Uterus (tissue), 4 donors: ENCODE measurements around the gene GRM3. TPM values are rescaled to one million over a fixed set of nuclear protein-coding genes. Genes with fewer than 3 reads are reported as not detected.

Source experiments
- DNase-seq, 2 donors: peaks; one replicate each; pipeline ENCODE4 v3.0.0-alpha.2; 2019 to 2020
- H3K27ac ChIP-seq, 2 donors: fragments of 200-600 bp; sonication (generic); 1 replicate in 1 of 2; 2 replicates in 1 of 2; pipeline ENCODE4 v1.5.1; 2016 to 2018
- H3K27me3 ChIP-seq, 2 donors: fragments of 200-600 bp; sonication (generic); one replicate each; pipeline ENCODE4 v1.5.1; 2018 to 2019; ENCODE audit warnings: control low read depth in 1 of 2
- H3K36me3 ChIP-seq, 2 donors: fragments of 200-600 bp; sonication (generic); one replicate each; pipeline ENCODE4 v1.5.1; 2019; ENCODE audit warnings: control low read depth in 1 of 2
- H3K4me1 ChIP-seq, 2 donors: fragments of 200-600 bp; sonication (generic); one replicate each; pipeline ENCODE4 v1.5.1; 2018 to 2019; ENCODE audit warnings: control low read depth in 1 of 2
- H3K4me3 ChIP-seq, 2 donors: fragments of 200-600 bp; sonication (generic); 1 replicate in 1 of 2; 2 replicates in 1 of 2; pipeline ENCODE4 v1.5.1; 2018 to 2019; ENCODE audit warnings: mild to moderate bottlenecking in 1 of 2
- H3K9me3 ChIP-seq, 2 donors: fragments of 200-600 bp; sonication (generic); one replicate each; pipeline ENCODE4 v1.5.1; 2019; ENCODE audit warnings: control low read depth in 1 of 2
- POLR2A ChIP-seq, 2 donors: fragments of 450-650 bp; IDR thresholded peaks; one replicate each; pipeline ENCODE4 v1.6.1; 2016; ENCODE audit warnings: antibody characterized with exemption in 2 of 2, mild to moderate bottlenecking in 1 of 2, moderate library complexity in 1 of 2
- intact Hi-C: fragments of 100-400 bp; cut with DNase I; formaldehyde crosslinking; loops from one replicate; pipeline ENCODE4 v1.15.1; 2023; ENCODE audit warnings: low total_unique reads
- total RNA-seq, 4 donors: library from RNA; depleted of rRNA in 3 of 4; stranded (reverse); fragments of >200 nt in 3 of 4; gene quantifications; one replicate each; pipeline versions ENCODE4 v1.1.0 to v1.2.4, GENCODE V29; 2014 to 2023
- TF ChIP-seq, protein P1 (sequence below), 4 experiments: fragments of 200-600 bp in 2 of 4; fragments of 450-650 bp in 2 of 4; sonication (generic) in 2 of 4; IDR thresholded peaks; one replicate each; pipeline ENCODE4 v1.5.1; 2016 to 2019; ENCODE audit warnings: antibody characterized with exemption in 4 of 4, mild to moderate bottlenecking in 2 of 4, moderate library complexity in 1 of 4
- donor health status: DM: yes; HTN: yes; CAD: no.

GRM3 gene
- total RNA-seq, 4 donors from 2014 or later, result 2.1 TPM; not detected in 3

GRCh38 chr7:86814661-86815379 lies 171.1 kb downstream of the GRM3 start:
- H3K27ac ChIP-seq, result no peak overlapping the region
- DNase-seq, result no peak
- H3K4me3 ChIP-seq, result no peak overlapping the region
- intact Hi-C loops, result no loop called here
- H3K27me3 ChIP-seq, result no peaks in the 10 kb centered on the region
- H3K36me3 ChIP-seq, result no peaks in the 10 kb centered on the region
- no peaks in the 10 kb centered on the region for H3K9me3 ChIP-seq
- no peaks in the 10 kb centered on the region for H3K4me1 ChIP-seq
- TF ChIP-seq POLR2A (IDR thresholded peaks at IDR 0.05), result no peak
- TF ChIP-seq, protein P1, sequence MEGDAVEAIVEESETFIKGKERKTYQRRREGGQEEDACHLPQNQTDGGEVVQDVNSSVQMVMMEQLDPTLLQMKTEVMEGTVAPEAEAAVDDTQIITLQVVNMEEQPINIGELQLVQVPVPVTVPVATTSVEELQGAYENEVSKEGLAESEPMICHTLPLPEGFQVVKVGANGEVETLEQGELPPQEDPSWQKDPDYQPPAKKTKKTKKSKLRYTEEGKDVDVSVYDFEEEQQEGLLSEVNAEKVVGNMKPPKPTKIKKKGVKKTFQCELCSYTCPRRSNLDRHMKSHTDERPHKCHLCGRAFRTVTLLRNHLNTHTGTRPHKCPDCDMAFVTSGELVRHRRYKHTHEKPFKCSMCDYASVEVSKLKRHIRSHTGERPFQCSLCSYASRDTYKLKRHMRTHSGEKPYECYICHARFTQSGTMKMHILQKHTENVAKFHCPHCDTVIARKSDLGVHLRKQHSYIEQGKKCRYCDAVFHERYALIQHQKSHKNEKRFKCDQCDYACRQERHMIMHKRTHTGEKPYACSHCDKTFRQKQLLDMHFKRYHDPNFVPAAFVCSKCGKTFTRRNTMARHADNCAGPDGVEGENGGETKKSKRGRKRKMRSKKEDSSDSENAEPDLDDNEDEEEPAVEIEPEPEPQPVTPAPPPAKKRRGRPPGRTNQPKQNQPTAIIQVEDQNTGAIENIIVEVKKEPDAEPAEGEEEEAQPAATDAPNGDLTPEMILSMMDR (IDR thresholded peaks at IDR 0.05), result peak in 1 of 4 experiments; percentile 29

GRCh38 chr7:86815556-86815955 lies 171.8 kb downstream of the GRM3 start:
- H3K4me1 ChIP-seq, result no peaks in the 10 kb centered on the region
- H3K27me3 ChIP-seq, result no peaks in the 10 kb centered on the region
- no peak overlapping the region for H3K27ac ChIP-seq
- TF ChIP-seq, protein P1 (IDR thresholded peaks at IDR 0.05), result no peak
- no peak for TF ChIP-seq POLR2A (IDR thresholded peaks at IDR 0.05)
- no peaks in the 10 kb centered on the region for H3K9me3 ChIP-seq
- H3K4me3 ChIP-seq, result no peak overlapping the region
- H3K36me3 ChIP-seq, result no peaks in the 10 kb centered on the region
- DNase-seq, result no peak
- intact Hi-C loops, result no loop called here

GRCh38 chr7:86818903-86819302 lies 175.2 kb downstream of the GRM3 start:
- Histone ChIP-seq H3K4me1 (no peaks in the 10 kb centered on the region), H3K36me3 (no peaks in the 10 kb centered on the region), H3K27ac (no peak overlapping the region), H3K9me3 (no peaks in the 10 kb centered on the region), H3K4me3 (no peak overlapping the region), H3K27me3 (no peaks in the 10 kb centered on the region)
- DNase-seq, result no peak
- TF ChIP-seq, protein P1 (IDR thresholded peaks at IDR 0.05), result no peak
- no peak for TF ChIP-seq POLR2A (IDR thresholded peaks at IDR 0.05)
- intact Hi-C loops, result no loop called here

- intact Hi-C loops, result no loop called here
- no peaks in the 10 kb centered on the region for H3K27me3 ChIP-seq
- no peaks in the 10 kb centered on the region for H3K9me3 ChIP-seq
- H3K36me3 ChIP-seq, result no peaks in the 10 kb centered on the region
- no peaks in the 10 kb centered on the region for H3K4me1 ChIP-seq
- DNase-seq, result no peak
- no peak overlapping the region for H3K27ac ChIP-seq
- H3K4me3 ChIP-seq, result no peak overlapping the region
- TF ChIP-seq POLR2A (IDR thresholded peaks at IDR 0.05), result no peak
- TF ChIP-seq, protein P1 (IDR thresholded peaks at IDR 0.05), result no peak
These were observed 180.1 kb downstream of the GRM3 start for GRCh38 chr7:86823769-86824168.

GRCh38 chr7:86825264-86825663 lies 181.6 kb downstream of the GRM3 start:
- Histone ChIP-seq H3K36me3 (no peaks in the 10 kb centered on the region), H3K27ac (no peak overlapping the region), H3K4me1 (no peaks in the 10 kb centered on the region), H3K27me3 (no peaks in the 10 kb centered on the region), H3K4me3 (no peak overlapping the region), H3K9me3 (no peaks in the 10 kb centered on the region)
- DNase-seq, result no peak
- TF ChIP-seq, protein P1 (IDR thresholded peaks at IDR 0.05), result no peak
- no peak for TF ChIP-seq POLR2A (IDR thresholded peaks at IDR 0.05)
- intact Hi-C loops, result no loop called here
